GM18498 (cell line): ENCODE results near the gene RABGEF1.
"Not testable (repeated sequence)": the region's sequence is repeated elsewhere in the genome, so short reads cannot be mapped to it uniquely, and the experiment has no call there.

Experiments used
- ATAC-seq: cut with Tn5 transposase; IDR thresholded peaks from one replicate; pipeline ENCODE4 v1.9.1; 2021; ENCODE audit warnings: mild to moderate bottlenecking, moderate library complexity; ENCODE audit not compliant: unreplicated experiment

RABGEF1 gene

GRCh38 chr7:66763633-66764355 is 23.3 kb downstream of the RABGEF1 start:
- not testable (repeated sequence) for ATAC-seq

- ATAC-seq, result not testable (repeated sequence)
These were observed 24.4 kb downstream of the RABGEF1 start for GRCh38 chr7:66764905-66765304.

- ATAC-seq, result not testable (repeated sequence)
These were observed 24.9 kb downstream of the RABGEF1 start for GRCh38 chr7:66765322-66766025.

- ATAC-seq, result no peak
These were observed 25.5 kb downstream of the RABGEF1 start for GRCh38 chr7:66766041-66766440.

GRCh38 chr7:66767486-66767885 is 27.0 kb downstream of the RABGEF1 start:
- ATAC-seq, result not testable (repeated sequence)

- ATAC-seq, result no peak
These were observed 28.6 kb downstream of the RABGEF1 start for GRCh38 chr7:66768865-66769832.

GRCh38 chr7:66769833-66770512 is 29.4 kb downstream of the RABGEF1 start:
- ATAC-seq, result no peak

GRCh38 chr7:66771795-66772194 is 31.3 kb downstream of the RABGEF1 start:
- ATAC-seq, result no peak

- ATAC-seq, result not testable (repeated sequence)
These were observed 33.2 kb downstream of the RABGEF1 start for GRCh38 chr7:66773744-66774143.

- ATAC-seq, result not testable (repeated sequence)
These were observed 35.9 kb downstream of the RABGEF1 start for GRCh38 chr7:66776383-66776782.

GRCh38 chr7:66776800-66777442 is 36.4 kb downstream of the RABGEF1 start:
- ATAC-seq, result no peak

GRCh38 chr7:66778201-66778600 is 37.7 kb downstream of the RABGEF1 start:
- ATAC-seq, result no peak

- ATAC-seq, result no peak
These were observed 39.3 kb downstream of the RABGEF1 start for GRCh38 chr7:66779669-66780409.

GRCh38 chr7:66781408-66782090 is 41.0 kb downstream of the RABGEF1 start:
- no peak for ATAC-seq

- ATAC-seq, result not testable (repeated sequence)
These were observed 42.3 kb downstream of the RABGEF1 start for GRCh38 chr7:66782875-66783274.

GRCh38 chr7:66783887-66784595 is 43.5 kb downstream of the RABGEF1 start:
- ATAC-seq, result not testable (repeated sequence)

GRCh38 chr7:66790196-66790595 is 49.7 kb downstream of the RABGEF1 start:
- ATAC-seq, result no peak

GRCh38 chr7:66790725-66791124 is 50.2 kb downstream of the RABGEF1 start:
- ATAC-seq, result no peak
